ENCODE measurements around the gene MLN. TPM values are rescaled to one million over a fixed set of nuclear protein-coding genes. Genes with fewer than 3 reads are reported as not detected.

Gene MLN
- total and polyA plus RNA-seq, 2 of the 4 experiments (the other 2 are of a cell fraction): not detected

DNA sequence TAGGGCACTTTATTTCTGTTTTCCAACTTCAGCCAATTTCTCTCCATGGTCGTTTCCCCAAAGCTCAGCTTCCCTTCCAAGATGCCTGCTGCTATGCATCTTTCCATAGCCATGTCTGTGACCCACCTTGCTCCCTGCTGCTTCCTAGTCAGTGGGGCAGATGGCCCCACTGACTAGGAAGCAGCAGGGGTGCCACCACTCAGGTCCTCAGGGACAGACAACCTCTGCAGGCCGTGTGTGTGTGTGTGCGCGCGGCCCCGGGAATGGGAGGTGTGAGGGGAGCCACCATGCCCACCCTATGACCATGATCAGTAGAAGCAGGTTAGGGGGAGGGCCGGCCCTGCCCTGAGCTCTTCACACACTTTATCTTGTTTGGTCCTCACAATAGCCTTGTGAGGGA is 54.4 kb downstream of the MLN start:
- Histone ChIP-seq H2BK5ac (ENCODE audit: low read depth, low read length, poor library complexity, severe bottlenecking) (no peak overlapping the region), H2BK120ac (ENCODE audit: low read depth, low read length) (no peak overlapping the region), H2BK20ac (ENCODE audit: low read depth, low read length) (no peak overlapping the region), H3K14ac (replicated peaks; ENCODE audit: low read depth, low read length) (no peak overlapping the region), H3K27ac (ENCODE audit: insufficient read depth, low read length) (no peak overlapping the region), H4K5ac (ENCODE audit: low read depth, low read length) (no peak overlapping the region), H3K36me3 (ENCODE audit: control insufficient read depth, insufficient read depth, low read length) (no peaks in the 10 kb centered on the region), H4K8ac (ENCODE audit: low read depth in 2 of 2, low read length in 2 of 2) (no peak overlapping the region), H3K56ac (ENCODE audit: extremely low read depth, insufficient read depth, low read length) (no peak overlapping the region), H3K9ac (ENCODE audit: low read depth, low read length) (no peak overlapping the region), H3K23ac (ENCODE audit: low read depth, low read length) (no peak overlapping the region), H3K4me1 (ENCODE audit: control insufficient read depth, insufficient read depth, low read length) (peaks cover 42% of the 10 kb centered on the region), H3K4me2 (ENCODE audit: low read depth, low read length) (no peak overlapping the region), H3K9me1 (ENCODE audit: insufficient read depth, low read length) (peaks cover 10% of the 10 kb centered on the region), H2AK5ac (ENCODE audit: low read depth, low read length) (0 out of 2 replicates have a peak overlapping the region, but pooled peaks have one; percentile 9), H3K4ac (ENCODE audit: low read depth, low read length) (no peak overlapping the region), H2BK15ac (ENCODE audit: low read depth, low read length) (no peak overlapping the region), H4K91ac (ENCODE audit: insufficient read depth, low read depth, low read length) (no peak overlapping the region), H4K20me1 (ENCODE audit: insufficient read depth, low read length) (0 out of 2 replicates have a peak, but pooled peaks cover 3% of the 10 kb centered on the region), H3K4me3 (ENCODE audit: insufficient read depth, low read depth, low read length) (no peak overlapping the region), H3K18ac (ENCODE audit: low read depth, low read length) (no peak overlapping the region), H2AFZ (replicated peaks; ENCODE audit: low read length, poor library complexity) (no peak overlapping the region), H2AK9ac (replicated peaks; ENCODE audit: low read depth, low read length, poor library complexity) (no peak overlapping the region), H3K27me3 (ENCODE audit: control insufficient read depth, insufficient read depth, low read length) (no peaks in the 10 kb centered on the region), H3K9me3 (ENCODE audit: control insufficient read depth, insufficient read depth, low read length) (no peaks in the 10 kb centered on the region), H3K79me1 (ENCODE audit: low read depth in 1 of 2, low read length in 2 of 2) (no peaks in the 10 kb centered on the region; a peak in 1 of 4 replicates)
- WGBS, 2 experiments (ENCODE audit: extremely low coverage in 2 of 2, insufficient read length in 1 of 2): 60% methylated on average over 1 of the region's 7 CpGs; no CpG with 5 or more reads in 1 of the 2 experiments
- DNase-seq (no peak), ATAC-seq (ENCODE audit: low read depth) (no peak)
- TF ChIP-seq RAD21 (IDR thresholded peaks at IDR 0.05; ENCODE audit: low read length) (no peak), MAZ (IDR thresholded peaks at IDR 0.05; ENCODE audit: borderline replicate concordance, low read depth, low read length) (no peak), MXI1 (IDR thresholded peaks at IDR 0.05; ENCODE audit: borderline replicate concordance, low read depth, low read length) (no peak), MAFK (IDR thresholded peaks at IDR 0.05; ENCODE audit: low read depth, low read length) (no peak), FOS (IDR thresholded peaks at IDR 0.05; ENCODE audit: low read depth, low read length) (no peak), NFE2L2 (IDR thresholded peaks at IDR 0.05; ENCODE audit: low read depth, low read length) (no peak), BHLHE40 (IDR thresholded peaks at IDR 0.05; ENCODE audit: low read depth, low read length) (no peak), SMC3 (IDR thresholded peaks at IDR 0.05; ENCODE audit: low read depth, low read length) (no peak), CHD1 (IDR thresholded peaks at IDR 0.05; ENCODE audit: low read depth, low read length) (no peak), ELK1 (IDR thresholded peaks at IDR 0.05; ENCODE audit: borderline replicate concordance, low read depth, low read length) (no peak), RCOR1 (IDR thresholded peaks at IDR 0.05; ENCODE audit: insufficient replicate concordance, low read length) (no peak), RFX5 (IDR thresholded peaks at IDR 0.05; ENCODE audit: low read depth, low read length) (no peak), CEBPB (IDR thresholded peaks at IDR 0.05; ENCODE audit: low read depth, low read length) (no peak), USF2 (IDR thresholded peaks at IDR 0.05; ENCODE audit: low read depth, low read length) (no peak), POLR2A (IDR thresholded peaks at IDR 0.05; ENCODE audit: low read depth, low read length) (no peak)
- TF ChIP-seq, protein P1, sequence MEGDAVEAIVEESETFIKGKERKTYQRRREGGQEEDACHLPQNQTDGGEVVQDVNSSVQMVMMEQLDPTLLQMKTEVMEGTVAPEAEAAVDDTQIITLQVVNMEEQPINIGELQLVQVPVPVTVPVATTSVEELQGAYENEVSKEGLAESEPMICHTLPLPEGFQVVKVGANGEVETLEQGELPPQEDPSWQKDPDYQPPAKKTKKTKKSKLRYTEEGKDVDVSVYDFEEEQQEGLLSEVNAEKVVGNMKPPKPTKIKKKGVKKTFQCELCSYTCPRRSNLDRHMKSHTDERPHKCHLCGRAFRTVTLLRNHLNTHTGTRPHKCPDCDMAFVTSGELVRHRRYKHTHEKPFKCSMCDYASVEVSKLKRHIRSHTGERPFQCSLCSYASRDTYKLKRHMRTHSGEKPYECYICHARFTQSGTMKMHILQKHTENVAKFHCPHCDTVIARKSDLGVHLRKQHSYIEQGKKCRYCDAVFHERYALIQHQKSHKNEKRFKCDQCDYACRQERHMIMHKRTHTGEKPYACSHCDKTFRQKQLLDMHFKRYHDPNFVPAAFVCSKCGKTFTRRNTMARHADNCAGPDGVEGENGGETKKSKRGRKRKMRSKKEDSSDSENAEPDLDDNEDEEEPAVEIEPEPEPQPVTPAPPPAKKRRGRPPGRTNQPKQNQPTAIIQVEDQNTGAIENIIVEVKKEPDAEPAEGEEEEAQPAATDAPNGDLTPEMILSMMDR (conservative IDR thresholded peaks at IDR 0.05; ENCODE audit: low read depth, low read length): no peak
- dilution Hi-C loops (cut with HindIII; ENCODE audit: low sequenced_read_pairs, unreplicated experiment): no loop called here
- ChIA-PET POLR2A (ENCODE audit: unreplicated experiment) (no interaction called here), CTCF (interaction anchor here (2.5 kb wide), 1 partner anchor 22 kb away, joined by 10 read pairs; no protein-coding TSS in a partner anchor)
- in situ Hi-C loops (cut with MboI; ENCODE audit: low sequenced_read_pairs): no loop called here
- BruUV-seq (replicated peaks): no TSS peak
- intact Hi-C loops (cut with micrococcal nuclease): no loop called here
